Measurements from ENCODE around the gene RBL1.

DNA sequence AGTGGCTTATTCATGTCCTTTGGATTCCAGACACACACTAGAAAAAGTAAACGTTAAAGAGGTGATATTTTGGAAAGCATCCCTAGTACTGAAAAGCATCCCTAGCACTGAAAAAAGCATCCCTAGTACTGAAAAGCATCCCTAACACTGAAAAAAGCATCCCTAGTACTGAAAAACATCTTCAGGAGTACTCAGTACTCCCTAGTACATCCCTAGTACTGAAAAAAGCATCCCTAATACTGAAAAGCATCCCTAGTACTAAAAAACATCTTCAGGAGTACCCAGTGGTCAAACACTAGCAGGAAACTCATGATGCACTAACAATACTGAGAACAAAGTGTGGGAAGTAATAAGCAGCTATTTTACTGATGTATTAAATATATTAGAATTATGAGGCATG is 98.7 kb downstream of the RBL1 start:
- TF ChIP-seq CTCF (IDR thresholded peaks at IDR 0.05; ENCODE audit: insufficient read depth, low read length) (no peak), POLR2AphosphoS5 (IDR thresholded peaks at IDR 0.05; ENCODE audit: low read depth) (no peak)
